Ovary (tissue), 3 donors: ENCODE measurements around the gene FAM184A.

ENCODE experiments used
- CTCF ChIP-seq, 3 donors: fragments of 450-650 bp in 2 of 3; fragments of 200-600 bp in 1 of 3; IDR thresholded peaks; one replicate each; pipeline versions ENCODE4 v1.5.1 to v1.8.0; 2016 to 2022; ENCODE audit warnings: antibody characterized with exemption in 3 of 3, mild to moderate bottlenecking in 1 of 3
- POLR2A ChIP-seq: fragments of 450-650 bp; IDR thresholded peaks from one replicate; pipeline ENCODE4 v1.6.1; 2017; ENCODE audit warnings: antibody characterized with exemption, mild to moderate bottlenecking, moderate library complexity
- donor health status: DM: no; HTN: no; CAD: no.

GRCh38 chr6:118996289-118996820 is 82.1 kb downstream of the FAM184A start:
- TF ChIP-seq CTCF (IDR thresholded peaks at IDR 0.05), result no peak
- no peak for TF ChIP-seq POLR2A
